ENCODE data around the gene CCL11. TPM values are rescaled to one million over a fixed set of nuclear protein-coding genes. Genes with fewer than 3 reads are reported as not detected.

CCL11 gene
- polyA plus RNA-seq, 2 of the 4 experiments (the other 2 are of a cell fraction) = not detected

- Histone ChIP-seq H3K27ac (no peak overlapping the region; a peak in 1 of 6 replicates), H3K4me3 (no peak overlapping the region), H3K4me2 (no peak overlapping the region), H3K4me1 (0 out of 3 replicates have a peak, but pooled peaks cover 4% of the 10 kb centered on the region), H3K9me3 (no peaks in the 10 kb centered on the region)
- TF ChIP-seq HOXB13 (CRISPR knock-in tag; IDR thresholded peaks at IDR 0.05; ENCODE audit: low read depth) (no peak), RAD21 (conservative IDR thresholded peaks at IDR 0.05 in 1 of 2, IDR thresholded peaks at IDR 0.05 in 1 of 2) (peak; percentile 73 to 83), TP53 (CRISPR knock-in tag; IDR thresholded peaks at IDR 0.05) (no peak), CHD4 (IDR thresholded peaks at IDR 0.05; ENCODE audit: borderline replicate concordance) (no peak), POLR2AphosphoS2 (conservative IDR thresholded peaks at IDR 0.05; ENCODE audit: low read length) (no peak), MAZ (IDR thresholded peaks at IDR 0.05; ENCODE audit: borderline replicate concordance, low read depth, low read length) (no peak), HDAC2 (IDR thresholded peaks at IDR 0.05) (no peak), ESRRA (IDR thresholded peaks at IDR 0.05; ENCODE audit: borderline replicate concordance, low read length) (no peak), MAX (IDR thresholded peaks at IDR 0.05) (no peak), JUN (IDR thresholded peaks at IDR 0.05) (no peak), CTCF (IDR thresholded peaks at IDR 0.05) (peak; percentile 60), HMGXB4 (CRISPR knock-in tag; IDR thresholded peaks at IDR 0.05; ENCODE audit: borderline replicate concordance) (no peak), SMC3 (IDR thresholded peaks at IDR 0.05) (peak; percentile 66), ATOH8 (CRISPR knock-in tag; IDR thresholded peaks at IDR 0.05; ENCODE audit: low read depth) (no peak), RCOR1 (IDR thresholded peaks at IDR 0.05; ENCODE audit: low read depth, low read length) (no peak), EP300 (IDR thresholded peaks at IDR 0.05) (no peak), TFCP2L1 (CRISPR knock-in tag; IDR thresholded peaks at IDR 0.05) (no peak), CHD2 (IDR thresholded peaks at IDR 0.05; ENCODE audit: low read length, partially characterized antibody) (no peak), SREBF2 (IDR thresholded peaks at IDR 0.05) (no peak), NFE2L2 (conservative IDR thresholded peaks at IDR 0.05; ENCODE audit: low read length) (no peak), HOXB5 (CRISPR knock-in tag; IDR thresholded peaks at IDR 0.05) (no peak)
- TF ChIP-seq, protein P1, sequence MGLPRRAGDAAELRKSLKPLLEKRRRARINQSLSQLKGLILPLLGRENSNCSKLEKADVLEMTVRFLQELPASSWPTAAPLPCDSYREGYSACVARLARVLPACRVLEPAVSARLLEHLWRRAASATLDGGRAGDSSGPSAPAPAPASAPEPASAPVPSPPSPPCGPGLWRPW (IDR thresholded peaks at IDR 0.05) = no peak
- TF ChIP-seq, protein P2, sequence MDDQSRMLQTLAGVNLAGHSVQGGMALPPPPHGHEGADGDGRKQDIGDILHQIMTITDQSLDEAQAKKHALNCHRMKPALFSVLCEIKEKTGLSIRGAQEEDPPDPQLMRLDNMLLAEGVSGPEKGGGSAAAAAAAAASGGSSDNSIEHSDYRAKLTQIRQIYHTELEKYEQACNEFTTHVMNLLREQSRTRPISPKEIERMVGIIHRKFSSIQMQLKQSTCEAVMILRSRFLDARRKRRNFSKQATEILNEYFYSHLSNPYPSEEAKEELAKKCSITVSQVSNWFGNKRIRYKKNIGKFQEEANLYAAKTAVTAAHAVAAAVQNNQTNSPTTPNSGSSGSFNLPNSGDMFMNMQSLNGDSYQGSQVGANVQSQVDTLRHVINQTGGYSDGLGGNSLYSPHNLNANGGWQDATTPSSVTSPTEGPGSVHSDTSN (IDR thresholded peaks at IDR 0.05) = no peak
- ChIA-PET POLR2A (no interaction called here), CTCF (interaction anchor here (0.7 to 4.0 kb wide), 10 partner anchors 13 to 127 kb away, joined by 3 to 47 read pairs (median 3); partner anchors contain the start of gene CCL8)
- DNase-seq (ENCODE audit: low read depth in 1 of 2, low spot score in 1 of 2) = peak; percentile 22 to 38
- ATAC-seq = peak; percentile 82 to 94
- 18% methylated on average over 3 of the region's 3 CpGs for WGBS (ENCODE audit: missing lambda C conversion rate)
- FAIRE-seq = no peak
These were observed 20.9 kb downstream of the CCL11 start for GRCh38 chr17:34306466-34306865.

Data from A549 (cell line).